K562 (cell line): Measurements from ENCODE around the gene SND1. TPM values are rescaled to one million over a fixed set of nuclear protein-coding genes. Genes with fewer than 3 reads are reported as not detected.
A peak's percentile ranks its signal among the peaks of the same experiment; 100 is the strongest.

Source experiments
- ATAC-seq: fragments of 200-7000 bp; cut with Tn5 transposase; 3 replicates; pipeline ENCODE4 v1.9.1; 2020; ENCODE audit warnings: moderate library complexity
- BruUV-seq: library from RNA; stranded (reverse); fragments of 400-500 nt; replicated peaks from 2 replicates; lab custom pipeline; 2021; lab: Mats Ljungman, UMichigan
- CTCF ChIA-PET: fragments of 300-600 bp; formaldehyde crosslinking; extraction: SDS; loops from one replicate; lab custom pipeline; 2021; ENCODE audit warnings: low intra/inter-chr PET ratio; lab: Yijun Ruan, JAX
- POLR2A ChIA-PET: fragments of 300-600, 350-650 bp; sonication (Branson Sonifier 250); formaldehyde crosslinking; extraction: SDS; loops from one replicate; lab custom pipeline; 2021; ENCODE audit warnings: antibody characterized with exemption, inconsistent platforms; lab: Yijun Ruan, JAX
- DNase-seq, 4 experiments: peaks; one replicate each; pipeline versions ENCODE4 v3.0.0 to v3.0.0-alpha.2; 2011 to 2018; ENCODE audit warnings: low spot score in 3 of 4, mixed read lengths in 3 of 4; ENCODE audit errors: extremely low read depth in 1 of 4
- FAIRE-seq: peaks from 2 replicates; lab custom pipeline; 2011; peaks lifted over from hg19 to GRCh38; lab: Jason Lieb, UNC
- H2AFZ ChIP-seq: 2 replicates; pipeline ENCODE4 v1.6.0; 2011; ENCODE audit warnings: low read depth, low read length, control low read depth, inconsistent platforms
- H3K27ac ChIP-seq: fragments of 200-600 bp; 3 replicates; pipeline ENCODE4 v1.8.0; 2011; ENCODE audit warnings: low read depth, mild to moderate bottlenecking, control low read depth, inconsistent platforms, low read length, moderate library complexity, mixed read lengths; ENCODE audit errors: extremely low read depth
- H3K27me3 ChIP-seq, 2 experiments: fragments of 300-600 bp in 1 of 2; 2 replicates in 1 of 2; 3 replicates in 1 of 2; pipeline versions ENCODE4 v1.6.0 to v1.8.0; 2011; ENCODE audit warnings: inconsistent platforms in 2 of 2, low read length in 2 of 2, mild to moderate bottlenecking in 1 of 2, mixed read lengths in 1 of 2, moderate library complexity in 1 of 2; ENCODE audit not compliant: control insufficient read depth in 2 of 2, insufficient read depth in 2 of 2
- H3K36me3 ChIP-seq: fragments of 300-600 bp; 3 replicates; pipeline ENCODE4 v1.8.0; 2011; ENCODE audit warnings: mild to moderate bottlenecking, low read length, inconsistent platforms; ENCODE audit not compliant: control insufficient read depth, insufficient read depth
- H3K4me1 ChIP-seq, 2 experiments: fragments of 200-600 bp in 1 of 2; replicated peaks in 1 of 2; 2 replicates in 1 of 2; 3 replicates in 1 of 2; pipeline versions ENCODE4 v1.5.1 to v1.8.0; 2011; ENCODE audit warnings: inconsistent platforms in 2 of 2, low read length in 2 of 2, mild to moderate bottlenecking in 1 of 2, mixed read lengths in 1 of 2, moderate library complexity in 1 of 2; ENCODE audit not compliant: control insufficient read depth in 2 of 2, insufficient read depth in 2 of 2
- H3K4me2 ChIP-seq: 2 replicates; pipeline ENCODE4 v1.6.1; 2011; ENCODE audit warnings: low read length, control low read depth, inconsistent platforms, mixed read lengths; ENCODE audit not compliant: insufficient read depth
- H3K4me3 ChIP-seq: fragments of 200-600 bp; sonication (generic), shearing (Covaris generic); 2 replicates; pipeline ENCODE4 v1.5.1; 2016; ENCODE audit warnings: control low read depth, inconsistent platforms
- H3K79me2 ChIP-seq: fragments of 200-600 bp; 3 replicates; pipeline ENCODE4 v1.8.0; 2011; ENCODE audit warnings: low read length, inconsistent platforms; ENCODE audit not compliant: control insufficient read depth, insufficient read depth
- H3K9ac ChIP-seq, 2 experiments: 2 replicates each; pipeline versions ENCODE4 v1.6.0 to v1.6.1; 2011; ENCODE audit warnings: low read depth in 2 of 2, low read length in 2 of 2, control low read depth in 1 of 2, inconsistent platforms in 1 of 2, mild to moderate bottlenecking in 1 of 2, mixed read lengths in 1 of 2; ENCODE audit not compliant: insufficient read depth in 1 of 2
- H3K9me1 ChIP-seq: one replicate; pipeline ENCODE4 v1.6.0; 2011; ENCODE audit warnings: inconsistent platforms, mild to moderate bottlenecking, low read length, moderate library complexity; ENCODE audit not compliant: control insufficient read depth, insufficient read depth
- H3K9me3 ChIP-seq: replicated peaks from 2 replicates; pipeline ENCODE4 v1.5.1; 2011; ENCODE audit warnings: low read depth, low read length, inconsistent platforms; ENCODE audit not compliant: control insufficient read depth, insufficient read depth
- H4K20me1 ChIP-seq: replicated peaks from 2 replicates; pipeline ENCODE4 v1.6.1; 2011; ENCODE audit warnings: low read length, inconsistent platforms, mixed read lengths; ENCODE audit not compliant: control insufficient read depth, insufficient read depth
- CBFB ChIP-seq: sonication (generic); formaldehyde crosslinking; IDR thresholded peaks from 2 replicates; pipeline ENCODE4 v1.4.0; 2020; ENCODE audit warnings: mild to moderate bottlenecking, missing genetic modification reagents
- TEAD2 ChIP-seq: fragments of 450-650 bp; IDR thresholded peaks from 2 replicates; pipeline ENCODE4 v1.6.1; 2016; ENCODE audit warnings: missing genetic modification characterization, control low read depth, missing compliant biosample characterization
- WGBS: fragments of 100-300 bp; shearing (Covaris generic); methylation state at CpG from one replicate; pipeline ENCODE4 v1.1.6; 2016; ENCODE audit warnings: low coverage, mixed read lengths; ENCODE audit not compliant: insufficient coverage; ENCODE audit errors: missing lambda C conversion rate; 5-methylcytosine and 5-hydroxymethylcytosine counted together
- in situ Hi-C: fragments of 300-500 bp; cut with MboI; formaldehyde crosslinking; loops from 4 replicates; pipeline ENCODE4 v1.15.0; 2018; ENCODE audit warnings: inconsistent platforms, mixed read lengths
- intact Hi-C: fragments of 100-400 bp; cut with micrococcal nuclease; formaldehyde crosslinking; loops from 2 replicates; pipeline ENCODE4 v1.14.2; 2022
- polyA plus RNA-seq, 8 experiments: library from polyadenylated mRNA; depleted of rRNA in 4 of 8; stranded (reverse) in 5 of 8; unstranded in 3 of 8; fragments of >200 nt; fragmentation: Nextera tagmentation in 2 of 8; fragmentation: Illumina TruSeq in 1 of 8; extraction: Ambion mirVana in 2 of 8; extraction: Trizol in 1 of 8; gene quantifications; 2 replicates each; pipeline versions ENCODE4 v1.2.1 to v1.2.3, GENCODE V29; 2011 to 2014; ENCODE audit warnings: inconsistent platforms in 1 of 8, missing spikeins in 1 of 8
- total RNA-seq, 7 experiments: library from RNA; depleted of rRNA in 6 of 7; stranded (reverse); fragments of >200 nt in 6 of 7; fragmentation: Illumina TruSeq in 2 of 7; extraction: Trizol in 2 of 7; gene quantifications; 2 replicates each; pipeline versions ENCODE4 v1.2.1 to v1.2.3, GENCODE V29; 2011 to 2021; ENCODE audit warnings: low replicate concordance in 1 of 7
- TF ChIP-seq, protein P1 (sequence below), 3 experiments: fragments of 200-800 bp in 1 of 3; fragments of 250-450 bp in 1 of 3; fragments of 450-650 bp in 1 of 3; sonication (Bioruptor Pico) in 1 of 3; sonication (Bioruptor generic) in 1 of 3; formaldehyde crosslinking in 1 of 3; IDR thresholded peaks; 2 replicates each; pipeline versions ENCODE4 v1.6.1 to v1.8.0; 2016 to 2022; ENCODE audit warnings: mild to moderate bottlenecking in 2 of 3, missing genetic modification characterization in 2 of 3, missing compliant biosample characterization in 1 of 3, moderate library complexity in 1 of 3
- TF ChIP-seq, protein P2 (sequence below): conservative IDR thresholded peaks from 2 replicates; pipeline ENCODE4 v1.6.1; 2011; ENCODE audit warnings: low read depth, mild to moderate bottlenecking, low read length; ENCODE audit not compliant: control insufficient read depth

The SND1 gene
- total and polyA plus RNA-seq, 9 of the 15 experiments (the other 6 are each of a cell fraction or from before 2014, with no cell fraction given) = 46.5 to 307 (median 191) TPM

DNA sequence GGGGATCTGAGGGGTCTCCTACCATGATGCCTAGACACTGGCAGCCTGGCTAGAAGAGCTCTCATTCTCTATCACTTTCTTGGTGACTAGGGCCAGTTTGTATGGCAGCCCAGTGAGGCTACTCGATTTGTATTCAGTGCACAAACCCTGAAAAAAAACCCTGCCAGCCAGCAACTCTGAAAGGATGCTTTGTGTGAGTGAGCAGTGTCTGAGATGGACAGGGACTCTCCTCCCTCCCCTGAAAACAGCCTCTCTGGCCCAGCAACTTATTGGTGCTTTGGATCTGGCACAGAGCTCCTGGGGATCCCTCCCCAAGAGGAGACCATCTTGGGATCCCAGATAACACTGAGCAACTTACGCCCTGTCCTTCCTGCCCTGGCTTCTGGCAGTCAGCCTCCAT lies 390.0 kb downstream of the SND1 start:
- no peak overlapping the region for H2AFZ ChIP-seq
- H3K9me3 ChIP-seq = no peaks in the 10 kb centered on the region
- ATAC-seq = no peak
- peaks cover 42% of the 10 kb centered on the region for H4K20me1 ChIP-seq
- ChIA-PET CTCF (no interaction called here), POLR2A (interaction anchor here (0.7 to 0.8 kb wide), 2 partner anchors 10 to 12 kb away, joined by 3 read pairs; no protein-coding TSS in a partner anchor)
- no TSS peak for BruUV-seq
- no peak overlapping the region for H3K4me2 ChIP-seq
- H3K4me1 ChIP-seq = no peaks in the 10 kb centered on the region
- no peak for TF ChIP-seq CBFB (CRISPR knock-in tag)
- TF ChIP-seq, protein P1, sequence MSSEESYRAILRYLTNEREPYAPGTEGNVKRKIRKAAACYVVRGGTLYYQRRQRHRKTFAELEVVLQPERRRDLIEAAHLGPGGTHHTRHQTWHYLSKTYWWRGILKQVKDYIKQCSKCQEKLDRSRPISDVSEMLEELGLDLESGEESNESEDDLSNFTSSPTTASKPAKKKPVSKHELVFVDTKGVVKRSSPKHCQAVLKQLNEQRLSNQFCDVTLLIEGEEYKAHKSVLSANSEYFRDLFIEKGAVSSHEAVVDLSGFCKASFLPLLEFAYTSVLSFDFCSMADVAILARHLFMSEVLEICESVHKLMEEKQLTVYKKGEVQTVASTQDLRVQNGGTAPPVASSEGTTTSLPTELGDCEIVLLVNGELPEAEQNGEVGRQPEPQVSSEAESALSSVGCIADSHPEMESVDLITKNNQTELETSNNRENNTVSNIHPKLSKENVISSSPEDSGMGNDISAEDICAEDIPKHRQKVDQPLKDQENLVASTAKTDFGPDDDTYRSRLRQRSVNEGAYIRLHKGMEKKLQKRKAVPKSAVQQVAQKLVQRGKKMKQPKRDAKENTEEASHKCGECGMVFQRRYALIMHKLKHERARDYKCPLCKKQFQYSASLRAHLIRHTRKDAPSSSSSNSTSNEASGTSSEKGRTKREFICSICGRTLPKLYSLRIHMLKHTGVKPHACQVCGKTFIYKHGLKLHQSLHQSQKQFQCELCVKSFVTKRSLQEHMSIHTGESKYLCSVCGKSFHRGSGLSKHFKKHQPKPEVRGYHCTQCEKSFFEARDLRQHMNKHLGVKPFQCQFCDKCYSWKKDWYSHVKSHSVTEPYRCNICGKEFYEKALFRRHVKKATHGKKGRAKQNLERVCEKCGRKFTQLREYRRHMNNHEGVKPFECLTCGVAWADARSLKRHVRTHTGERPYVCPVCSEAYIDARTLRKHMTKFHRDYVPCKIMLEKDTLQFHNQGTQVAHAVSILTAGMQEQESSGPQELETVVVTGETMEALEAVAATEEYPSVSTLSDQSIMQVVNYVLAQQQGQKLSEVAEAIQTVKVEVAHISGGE (CRISPR knock-in tag; IDR thresholded peaks at IDR 0.05) = peak in 1 of 3 experiments; percentile 20; a peak in 1 of 6 replicates
- TF ChIP-seq, protein P2, sequence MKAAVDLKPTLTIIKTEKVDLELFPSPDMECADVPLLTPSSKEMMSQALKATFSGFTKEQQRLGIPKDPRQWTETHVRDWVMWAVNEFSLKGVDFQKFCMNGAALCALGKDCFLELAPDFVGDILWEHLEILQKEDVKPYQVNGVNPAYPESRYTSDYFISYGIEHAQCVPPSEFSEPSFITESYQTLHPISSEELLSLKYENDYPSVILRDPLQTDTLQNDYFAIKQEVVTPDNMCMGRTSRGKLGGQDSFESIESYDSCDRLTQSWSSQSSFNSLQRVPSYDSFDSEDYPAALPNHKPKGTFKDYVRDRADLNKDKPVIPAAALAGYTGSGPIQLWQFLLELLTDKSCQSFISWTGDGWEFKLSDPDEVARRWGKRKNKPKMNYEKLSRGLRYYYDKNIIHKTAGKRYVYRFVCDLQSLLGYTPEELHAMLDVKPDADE = no peak
- no peak for TF ChIP-seq TEAD2
- WGBS = 88% methylated on average over 2 of the region's 2 CpGs
- no peak for FAIRE-seq
- H3K9ac ChIP-seq = no peak overlapping the region
- H3K27me3 ChIP-seq = no peaks in the 10 kb centered on the region
- H3K79me2 ChIP-seq = no peaks in the 10 kb centered on the region
- H3K27ac ChIP-seq = no peak overlapping the region
- H3K9me1 ChIP-seq = no peaks in the 10 kb centered on the region
- intact Hi-C loops (loop anchor here (5.0 kb wide), 1 partner anchor 80 kb away; no protein-coding TSS in a partner anchor), in situ Hi-C loops (no loop called here)
- no peak overlapping the region for H3K4me3 ChIP-seq
- H3K36me3 ChIP-seq = peaks cover 19% of the 10 kb centered on the region
- no peak for DNase-seq
